A673 (cell line): Measurements from ENCODE around the gene ZPR1. TPM values are rescaled to one million over a fixed set of nuclear protein-coding genes. Genes with fewer than 3 reads are reported as not detected.
A peak's percentile ranks its signal among the peaks of the same experiment; 100 is the strongest.

Source experiments
- BruUV-seq: library from RNA; stranded (reverse); fragments of 400-500 nt; replicated peaks from 2 replicates; lab custom pipeline; 2021; lab: Mats Ljungman, UMichigan
- CTCF ChIA-PET: fragments of 300-600 bp; sonication (Branson Sonifier 250); formaldehyde crosslinking; loops from one replicate; lab custom pipeline; 2022; ENCODE audit warnings: antibody characterized with exemption; lab: Charles Lee
- POLR2A ChIA-PET: fragments of 300-600 bp; sonication (Branson Sonifier 250); formaldehyde crosslinking; loops from one replicate; lab custom pipeline; 2022; ENCODE audit warnings: antibody characterized with exemption; ENCODE audit not compliant: low non-redundant PET; lab: Charles Lee
- DNase-seq: peaks from one replicate; pipeline ENCODE4 v3.0.0-alpha.2; 2015; ENCODE audit warnings: low spot score
- H3K27ac ChIP-seq: fragments of 200-600 bp; sonication (generic); 2 replicates; pipeline ENCODE4 v1.5.1; 2016; ENCODE audit warnings: mixed run types, low read depth, mild to moderate bottlenecking, mixed read lengths, antibody characterized with exemption, low read length; ENCODE audit not compliant: poor library complexity, severe bottlenecking
- H3K27me3 ChIP-seq: fragments of 200-600 bp; sonication (generic); replicated peaks from 2 replicates; pipeline ENCODE4 v1.6.1; 2017; ENCODE audit warnings: mixed run types, low read depth, mild to moderate bottlenecking, mixed read lengths, antibody characterized with exemption, low read length; ENCODE audit not compliant: insufficient read depth, poor library complexity
- H3K36me3 ChIP-seq: fragments of 200-600 bp; sonication (generic); 2 replicates; pipeline ENCODE4 v1.6.1; 2016; ENCODE audit warnings: mixed run types, mild to moderate bottlenecking, mixed read lengths, antibody characterized with exemption, low read length; ENCODE audit not compliant: insufficient read depth, poor library complexity, severe bottlenecking
- H3K4me1 ChIP-seq: fragments of 200-600 bp; sonication (generic); 2 replicates; pipeline ENCODE4 v1.6.1; 2017; ENCODE audit warnings: mixed run types, mild to moderate bottlenecking, mixed read lengths, antibody characterized with exemption, low read length; ENCODE audit not compliant: insufficient read depth, poor library complexity, severe bottlenecking
- H3K4me3 ChIP-seq: fragments of 200-600 bp; sonication (generic); 2 replicates; pipeline ENCODE4 v1.5.1; 2016; ENCODE audit warnings: low read depth, mixed run types, mild to moderate bottlenecking, mixed read lengths, low read length; ENCODE audit not compliant: poor library complexity, severe bottlenecking
- H3K9me3 ChIP-seq: fragments of 200-600 bp; sonication (generic); 2 replicates; pipeline ENCODE4 v1.6.1; 2016; ENCODE audit warnings: mixed run types, low read depth, mild to moderate bottlenecking, mixed read lengths, antibody characterized with exemption, low read length; ENCODE audit not compliant: poor library complexity, severe bottlenecking
- EZH2 ChIP-seq: fragments of 200-600 bp; sonication (generic); IDR thresholded peaks from 2 replicates; pipeline ENCODE4 v1.6.1; 2017; ENCODE audit warnings: borderline replicate concordance, low read depth, mild to moderate bottlenecking, mixed read lengths, antibody characterized with exemption, low read length; ENCODE audit not compliant: poor library complexity, severe bottlenecking
- intact Hi-C: fragments of 100-400 bp; cut with micrococcal nuclease; formaldehyde crosslinking; loops from one replicate; pipeline ENCODE4 v1.10.0; 2022; ENCODE audit not compliant: unreplicated experiment
- total RNA-seq: library from RNA; stranded (reverse); gene quantifications from 2 replicates; pipeline ENCODE4 v1.2.3, GENCODE V29; 2021
- TF ChIP-seq, protein P1 (sequence below): fragments of 300-800, 200-600 bp; sonication (generic); conservative IDR thresholded peaks from 2 replicates; pipeline ENCODE4 v1.5.1; 2017; ENCODE audit warnings: low read depth, mild to moderate bottlenecking, antibody characterized with exemption, low read length, moderate library complexity, mixed read lengths

The ZPR1 gene
- total RNA-seq, 1 experiment from 2014 or later = 109 TPM

DNA sequence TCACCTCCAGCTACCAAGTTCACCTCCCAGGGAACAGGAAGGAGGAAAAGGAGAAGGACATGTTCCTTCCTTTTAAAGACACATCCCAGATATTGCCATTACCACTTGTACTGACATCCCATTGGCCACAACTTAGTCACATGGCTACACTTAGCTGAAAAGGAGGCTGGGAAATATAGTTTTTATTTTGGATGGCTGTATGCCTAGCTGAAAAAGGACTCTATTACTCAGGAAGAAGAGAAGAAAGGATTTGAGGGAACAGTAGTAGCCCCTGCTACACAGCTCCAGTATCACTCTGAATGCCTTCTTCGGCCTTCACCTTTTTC is 5.9 kb upstream of the ZPR1 start:
- intact Hi-C loops = no loop called here
- CTCF ChIA-PET = no interaction called here
- H3K4me1 ChIP-seq = no peaks in the 10 kb centered on the region
- POLR2A ChIA-PET = interaction anchor here (0.6 kb wide), 1 partner anchor 373 kb away, joined by 3 read pairs; no protein-coding TSS in a partner anchor
- H3K4me3 ChIP-seq = no peak overlapping the region
- no peak overlapping the region for H3K27ac ChIP-seq
- H3K27me3 ChIP-seq = no peaks in the 10 kb centered on the region
- H3K36me3 ChIP-seq = no peaks in the 10 kb centered on the region
- no TSS peak for BruUV-seq
- peak; percentile 53 for DNase-seq
- TF ChIP-seq EZH2 = no peak
- TF ChIP-seq, protein P1, sequence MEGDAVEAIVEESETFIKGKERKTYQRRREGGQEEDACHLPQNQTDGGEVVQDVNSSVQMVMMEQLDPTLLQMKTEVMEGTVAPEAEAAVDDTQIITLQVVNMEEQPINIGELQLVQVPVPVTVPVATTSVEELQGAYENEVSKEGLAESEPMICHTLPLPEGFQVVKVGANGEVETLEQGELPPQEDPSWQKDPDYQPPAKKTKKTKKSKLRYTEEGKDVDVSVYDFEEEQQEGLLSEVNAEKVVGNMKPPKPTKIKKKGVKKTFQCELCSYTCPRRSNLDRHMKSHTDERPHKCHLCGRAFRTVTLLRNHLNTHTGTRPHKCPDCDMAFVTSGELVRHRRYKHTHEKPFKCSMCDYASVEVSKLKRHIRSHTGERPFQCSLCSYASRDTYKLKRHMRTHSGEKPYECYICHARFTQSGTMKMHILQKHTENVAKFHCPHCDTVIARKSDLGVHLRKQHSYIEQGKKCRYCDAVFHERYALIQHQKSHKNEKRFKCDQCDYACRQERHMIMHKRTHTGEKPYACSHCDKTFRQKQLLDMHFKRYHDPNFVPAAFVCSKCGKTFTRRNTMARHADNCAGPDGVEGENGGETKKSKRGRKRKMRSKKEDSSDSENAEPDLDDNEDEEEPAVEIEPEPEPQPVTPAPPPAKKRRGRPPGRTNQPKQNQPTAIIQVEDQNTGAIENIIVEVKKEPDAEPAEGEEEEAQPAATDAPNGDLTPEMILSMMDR = no peak
- no peaks in the 10 kb centered on the region for H3K9me3 ChIP-seq

DNA sequence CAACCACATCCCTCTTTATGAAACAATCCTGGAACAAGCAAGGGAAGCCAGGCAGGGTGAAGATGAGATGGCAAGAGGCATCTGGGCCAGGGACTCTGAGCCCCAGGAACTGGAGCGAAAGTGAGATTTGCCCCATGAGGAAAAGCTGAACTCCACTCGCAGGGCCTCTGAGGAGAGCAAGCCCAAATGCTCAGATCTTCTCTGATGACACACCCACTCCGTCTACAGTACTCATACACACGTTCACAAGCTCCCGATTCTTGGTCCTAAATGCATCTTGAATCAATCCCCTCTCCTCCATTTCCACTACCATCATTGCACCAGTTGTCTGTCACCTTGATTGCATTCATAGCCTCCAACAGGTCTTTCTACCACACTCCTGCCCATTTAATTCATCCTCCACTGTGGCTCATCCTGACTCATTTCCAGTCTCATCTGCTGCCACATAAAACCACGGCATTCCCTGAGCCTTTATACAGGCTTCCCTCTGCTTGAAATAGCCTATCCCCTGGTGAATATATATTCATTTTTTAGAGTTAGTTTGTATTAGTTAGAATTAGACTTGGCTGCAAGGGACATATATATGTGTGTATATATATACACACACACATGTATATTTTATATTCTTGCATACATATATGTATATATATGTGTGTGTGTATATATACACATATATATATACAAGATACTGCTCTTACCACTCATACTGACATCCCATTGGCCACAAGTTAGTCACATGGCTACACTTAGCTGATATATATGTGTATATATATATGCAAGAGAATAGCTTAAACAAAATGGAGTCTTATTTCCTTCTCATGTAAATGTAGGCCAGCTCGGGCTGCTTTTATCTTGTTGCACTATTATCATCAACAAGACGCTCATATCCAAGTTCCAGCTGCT is 5.3 kb upstream of the ZPR1 start:
- peaks cover 4% of the 10 kb centered on the region for H3K4me1 ChIP-seq
- H3K27me3 ChIP-seq = no peaks in the 10 kb centered on the region
- intact Hi-C loops = no loop called here
- no peak overlapping the region for H3K4me3 ChIP-seq
- H3K9me3 ChIP-seq = no peaks in the 10 kb centered on the region
- CTCF ChIA-PET = no interaction called here
- no peak overlapping the region for H3K27ac ChIP-seq
- DNase-seq = no peak
- POLR2A ChIA-PET = interaction anchor here (0.6 kb wide), 1 partner anchor 373 kb away, joined by 3 read pairs; no protein-coding TSS in a partner anchor
- BruUV-seq = no TSS peak
- H3K36me3 ChIP-seq = no peaks in the 10 kb centered on the region
- TF ChIP-seq, protein P1 = no peak
- TF ChIP-seq EZH2 = no peak

DNA sequence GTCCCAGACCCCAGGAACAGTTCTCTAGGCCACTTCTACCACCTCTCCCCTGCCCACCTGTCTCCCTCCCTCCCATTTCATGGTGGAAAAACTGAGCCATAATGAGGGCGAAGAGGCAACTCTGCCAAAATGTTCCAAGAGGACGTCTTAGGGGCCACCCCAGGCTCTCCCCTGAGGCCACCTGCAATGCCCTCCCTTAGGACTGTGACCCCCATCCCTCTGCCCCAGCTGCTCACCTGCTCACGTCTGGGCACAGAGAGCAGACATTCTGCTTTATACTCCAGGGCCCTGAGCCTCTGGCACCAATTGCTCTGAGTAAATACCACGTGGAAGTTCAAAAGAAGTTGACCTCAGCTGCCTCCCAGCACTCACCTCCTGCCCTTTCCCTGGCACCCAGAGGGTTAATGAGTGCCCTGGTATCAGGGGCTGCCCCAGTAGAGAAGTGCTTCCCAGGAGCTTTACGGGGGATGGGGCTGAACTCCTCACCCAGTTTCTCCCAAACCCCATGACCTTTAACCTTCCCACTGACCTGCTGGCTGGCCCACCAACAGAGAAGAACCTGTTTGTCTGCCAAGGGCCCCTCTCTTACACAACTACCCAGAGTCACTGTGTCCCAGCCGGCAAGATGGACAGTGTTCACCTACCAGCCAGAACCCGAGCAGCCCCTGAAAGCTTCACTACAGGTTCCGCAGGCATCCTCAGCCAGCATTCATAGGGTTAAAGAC is 4.5 kb upstream of the ZPR1 start:
- DNase-seq = no peak
- no TSS peak for BruUV-seq
- CTCF ChIA-PET = interaction anchor here (1.6 to 3.0 kb wide), 3 partner anchors 44 to 434 kb away, joined by 6 to 56 read pairs (median 36); no protein-coding TSS in a partner anchor
- no peak for TF ChIP-seq EZH2
- TF ChIP-seq, protein P1 = no peak
- POLR2A ChIA-PET = no interaction called here
- H3K36me3 ChIP-seq = no peaks in the 10 kb centered on the region
- intact Hi-C loops = no loop called here
- H3K4me3 ChIP-seq = no peak overlapping the region
- no peaks in the 10 kb centered on the region for H3K9me3 ChIP-seq
- peaks cover 4% of the 10 kb centered on the region for H3K4me1 ChIP-seq
- no peaks in the 10 kb centered on the region for H3K27me3 ChIP-seq
- H3K27ac ChIP-seq = no peak overlapping the region
